Endodermal cell (in vitro differentiated cells): Measurements from ENCODE around the gene CLIP4. TPM values are rescaled to one million over a fixed set of nuclear protein-coding genes. Genes with fewer than 3 reads are reported as not detected.

Experiments used
- DNase-seq: peaks from one replicate; pipeline ENCODE4 v3.0.0-alpha.2; 2017
- H3K27ac ChIP-seq: 2 replicates; pipeline ENCODE4 v1.5.1; 2013; ENCODE audit warnings: mild to moderate bottlenecking, low read depth, low read length, moderate library complexity
- H3K27me3 ChIP-seq: 2 replicates; pipeline ENCODE4 v1.6.1; 2013; ENCODE audit warnings: mild to moderate bottlenecking, low read length, moderate library complexity; ENCODE audit not compliant: insufficient read depth, control insufficient read depth, poor library complexity, severe bottlenecking
- H3K36me3 ChIP-seq: 2 replicates; pipeline ENCODE4 v1.7.0; 2013; ENCODE audit warnings: mild to moderate bottlenecking, low read length, moderate library complexity; ENCODE audit not compliant: control insufficient read depth, insufficient read depth
- H3K4me1 ChIP-seq: one replicate; pipeline ENCODE4 v1.7.0; 2013; ENCODE audit warnings: low read length; ENCODE audit not compliant: control insufficient read depth, insufficient read depth
- H3K4me3 ChIP-seq: 2 replicates; pipeline ENCODE4 v1.5.1; 2013; ENCODE audit warnings: mild to moderate bottlenecking, low read length, moderate library complexity
- H3K9ac ChIP-seq: 2 replicates; pipeline ENCODE4 v1.6.1; 2013; ENCODE audit warnings: mild to moderate bottlenecking, low read length, moderate library complexity; ENCODE audit not compliant: poor library complexity, severe bottlenecking; ENCODE audit errors: extremely low read depth
- H3K9me3 ChIP-seq: 2 replicates; pipeline ENCODE4 v1.6.1; 2013; ENCODE audit warnings: mild to moderate bottlenecking, low read length, moderate library complexity; ENCODE audit not compliant: control insufficient read depth
- H3K27ac Mint-ChIP-seq: 2 replicates; pipeline ENCODE4 v1.8.0; 2020; ENCODE audit warnings: mixed read lengths
- H3K27me3 Mint-ChIP-seq: 2 replicates; pipeline ENCODE4 v1.8.0; 2021; ENCODE audit warnings: mild to moderate bottlenecking, mixed read lengths; ENCODE audit not compliant: insufficient read depth
- H3K36me3 Mint-ChIP-seq: 2 replicates; pipeline ENCODE4 v1.8.0; 2020; ENCODE audit warnings: low read depth, mixed read lengths
- H3K4me1 Mint-ChIP-seq: 2 replicates; pipeline ENCODE4 v1.8.0; 2020; ENCODE audit warnings: mixed read lengths
- H3K4me3 Mint-ChIP-seq: 2 replicates; pipeline ENCODE4 v1.8.0; 2020; ENCODE audit warnings: mild to moderate bottlenecking, moderate library complexity, mixed read lengths
- H3K9me3 Mint-ChIP-seq: 2 replicates; pipeline ENCODE4 v1.8.0; 2020; ENCODE audit warnings: mild to moderate bottlenecking, mixed read lengths
- CTCF ChIP-seq: fragments of 200-600 bp; sonication (generic); conservative IDR thresholded peaks from 2 replicates; pipeline ENCODE4 v1.5.0; 2021; ENCODE audit warnings: antibody characterized with exemption, mild to moderate bottlenecking
- WGBS, 2 experiments: methylation state at CpG; one replicate each; pipeline versions ENCODE4 v1.1.5 to v1.1.7; 2013; ENCODE audit warnings: missing lambda C conversion rate in 2 of 2, mixed read lengths in 1 of 2; ENCODE audit not compliant: insufficient coverage in 1 of 2, insufficient read length in 1 of 2; 5-methylcytosine and 5-hydroxymethylcytosine counted together
- total RNA-seq, 2 donors: library from RNA; stranded (reverse); fragmentation: NEBNext Ultra II Directional in 1 of 2; extraction: Animal tissue kit (Norgen Biotek cat#: 25700) in 1 of 2; gene quantifications; 2 replicates in 1 of 2; 3 replicates in 1 of 2; pipeline ENCODE4 v1.2.1, GENCODE V29; 2021

The CLIP4 gene
- total RNA-seq, 2 donors from 2014 or later: 8.0 to 10.9 TPM

GRCh38 chr2:29073933-29074332 lies 41.3 kb upstream of the CLIP4 start:
- Mint-ChIP-seq H3K27ac (no peak overlapping the region), H3K36me3 (no peaks in the 10 kb centered on the region), H3K4me1 (peaks cover 22% of the 10 kb centered on the region), H3K4me3 (no peak overlapping the region), H3K27me3 (peaks cover 12% of the 10 kb centered on the region), H3K9me3 (peaks cover under 1% of the 10 kb centered on the region)
- DNase-seq: no peak
- H3K36me3 ChIP-seq: no peaks in the 10 kb centered on the region
- no peak overlapping the region for H3K4me3 ChIP-seq
- 93 to 94% methylated on average over 4 of the region's 4 CpGs for WGBS, 2 experiments
- H3K27ac ChIP-seq: no peak overlapping the region
- H3K4me1 ChIP-seq: peaks cover 11% of the 10 kb centered on the region
- H3K9me3 ChIP-seq: peaks cover 9% of the 10 kb centered on the region
- H3K9ac ChIP-seq: no peak overlapping the region
- no peaks in the 10 kb centered on the region for H3K27me3 ChIP-seq
- TF ChIP-seq CTCF: no peak

GRCh38 chr2:29074411-29074810 lies 40.8 kb upstream of the CLIP4 start, which contains the start of gene PCARE:
PCARE (minus strand) TSS chr2:29074523; CDS start chr2:29074261, 262 bp downstream.
- DNase-seq: no peak
- H3K4me3 Mint-ChIP-seq: no peak within 1 kb of the TSS
- H3K27ac ChIP-seq: no peak within 1 kb of the TSS
- H3K27ac Mint-ChIP-seq: no peak within 1 kb of the TSS
- H3K27me3 ChIP-seq: no peaks in the 10 kb centered on the region
- peaks cover 14% of the 10 kb centered on the region for H3K9me3 ChIP-seq
- no peaks in the 10 kb centered on the region for H3K36me3 Mint-ChIP-seq
- no peak within 1 kb of the TSS for H3K4me3 ChIP-seq
- peaks cover 22% of the 10 kb centered on the region for H3K4me1 Mint-ChIP-seq
- no peak within 1 kb of the TSS for H3K9ac ChIP-seq
- H3K27me3 Mint-ChIP-seq: peaks cover 12% of the 10 kb centered on the region
- WGBS, 2 experiments: 88 to 90% methylated on average over 7 to 8 of the region's 8 CpGs
- no peaks in the 10 kb centered on the region for H3K36me3 ChIP-seq
- peaks cover 5% of the 10 kb centered on the region for H3K9me3 Mint-ChIP-seq
- H3K4me1 ChIP-seq: peaks cover 11% of the 10 kb centered on the region
- TF ChIP-seq CTCF: no peak

- Histone ChIP-seq H3K9me3 (peaks cover 30% of the 10 kb centered on the region), H3K9ac (no peak overlapping the region), H3K4me3 (no peak overlapping the region), H3K4me1 (peaks cover 11% of the 10 kb centered on the region), H3K27me3 (no peaks in the 10 kb centered on the region), H3K27ac (peak overlapping the region; percentile 76), H3K36me3 (no peaks in the 10 kb centered on the region)
- Mint-ChIP-seq H3K4me3 (no peak overlapping the region), H3K27ac (no peak overlapping the region), H3K27me3 (peaks cover 9% of the 10 kb centered on the region), H3K36me3 (no peaks in the 10 kb centered on the region), H3K9me3 (peaks cover 22% of the 10 kb centered on the region), H3K4me1 (peaks cover 18% of the 10 kb centered on the region)
- 79 to 83% methylated on average over 14 of the region's 14 CpGs for WGBS, 2 experiments
- no peak for TF ChIP-seq CTCF
- DNase-seq: no peak
These were observed 39.1 kb upstream of the CLIP4 start for GRCh38 chr2:29075894-29076705.
